H1 (cell line): ENCODE results near the gene RAB7B. TPM values are rescaled to one million over a fixed set of nuclear protein-coding genes. Genes with fewer than 3 reads are reported as not detected.

Experiments used
- CTCF ChIA-PET: fragments of 300-600 bp; sonication (Branson Sonifier 250); formaldehyde crosslinking; loops from one replicate; lab custom pipeline; 2021; ENCODE audit not compliant: partially characterized antibody; lab: Charles Lee
- POLR2A ChIA-PET: fragments of 300-600 bp; sonication (Branson Sonifier 250); formaldehyde crosslinking; loops from one replicate; lab custom pipeline; 2021; ENCODE audit warnings: inconsistent platforms; ENCODE audit not compliant: partially characterized antibody; lab: Charles Lee
- DNase-seq, 2 experiments: peaks; one replicate each; pipeline versions ENCODE4 v3.0.0 to v3.0.0-alpha.2; 2010 to 2022; ENCODE audit warnings: low spot score in 2 of 2, low read depth in 1 of 2, mixed read lengths in 1 of 2
- FAIRE-seq: peaks from 2 replicates; lab custom pipeline; 2011; peaks lifted over from hg19 to GRCh38; lab: Jason Lieb, UNC
- H2AFZ ChIP-seq: 2 replicates; pipeline ENCODE4 v1.8.1; 2012; ENCODE audit warnings: low read length, inconsistent platforms
- H2AK5ac ChIP-seq: 2 replicates; pipeline ENCODE4 v1.6.1; 2013; ENCODE audit warnings: low read depth, low read length
- H2BK120ac ChIP-seq: replicated peaks from 2 replicates; pipeline ENCODE3; 2013; ENCODE audit warnings: low read depth, low read length, inconsistent platforms
- H2BK12ac ChIP-seq: 2 replicates; pipeline ENCODE4 v1.6.1; 2013; ENCODE audit warnings: low read depth, low read length
- H2BK15ac ChIP-seq: 2 replicates; pipeline ENCODE4 v1.6.1; 2013; ENCODE audit warnings: low read length
- H2BK20ac ChIP-seq: 2 replicates; pipeline ENCODE4 v1.6.1; 2013; ENCODE audit warnings: low read length
- H2BK5ac ChIP-seq: 2 replicates; pipeline ENCODE4 v1.6.1; 2013; ENCODE audit warnings: low read depth, low read length
- H3K14ac ChIP-seq: 2 replicates; pipeline ENCODE4 v1.6.1; 2013; ENCODE audit warnings: inconsistent platforms; ENCODE audit not compliant: insufficient read length
- H3K18ac ChIP-seq: 2 replicates; pipeline ENCODE4 v1.6.1; 2013; ENCODE audit warnings: low read length; ENCODE audit errors: extremely low read depth
- H3K23ac ChIP-seq: 2 replicates; pipeline ENCODE4 v1.6.1; 2013; ENCODE audit warnings: inconsistent platforms; ENCODE audit not compliant: insufficient read length
- H3K23me2 ChIP-seq: 2 replicates; pipeline ENCODE4 v1.6.1; 2013; ENCODE audit warnings: low read depth, low read length
- H3K27ac ChIP-seq: 2 replicates; pipeline ENCODE4 v1.6.1; 2011; ENCODE audit warnings: low read depth, low read length, inconsistent platforms
- H3K27me3 ChIP-seq, 4 experiments: replicated peaks in 1 of 4; 1 replicate in 1 of 4; 2 replicates in 3 of 4; pipeline versions ENCODE4 v1.6.1 to v1.8.1; 2011 to 2013; ENCODE audit warnings: low read length in 3 of 4, mild to moderate bottlenecking in 3 of 4, inconsistent platforms in 2 of 4, mixed read lengths in 2 of 4, moderate library complexity in 1 of 4; ENCODE audit not compliant: control insufficient read depth in 3 of 4, insufficient read depth in 3 of 4; ENCODE audit errors: extremely low read depth in 1 of 4
- H3K36me3 ChIP-seq, 4 experiments: 2 replicates each; pipeline versions ENCODE4 v1.6.1 to v1.8.1; 2011 to 2013; ENCODE audit warnings: mild to moderate bottlenecking in 4 of 4, low read length in 3 of 4, moderate library complexity in 2 of 4, control low read depth in 1 of 4, inconsistent platforms in 1 of 4; ENCODE audit not compliant: insufficient read depth in 4 of 4, control insufficient read depth in 2 of 4
- H3K4ac ChIP-seq: replicated peaks from 2 replicates; pipeline ENCODE3; 2013; ENCODE audit warnings: low read length, low read depth, mixed read lengths, inconsistent platforms; ENCODE audit not compliant: insufficient read length
- H3K4me1 ChIP-seq, 4 experiments: replicated peaks in 1 of 4; 1 replicate in 1 of 4; 2 replicates in 3 of 4; pipeline versions ENCODE4 v1.6.1 to v1.8.1; 2011 to 2013; ENCODE audit warnings: low read length in 3 of 4, inconsistent platforms in 2 of 4, mixed read lengths in 1 of 4; ENCODE audit not compliant: insufficient read depth in 4 of 4, control insufficient read depth in 3 of 4
- H3K4me2 ChIP-seq, 2 experiments: 2 replicates each; pipeline versions ENCODE4 v1.6.1 to v1.8.1; 2011 to 2013; ENCODE audit warnings: low read depth in 2 of 2, low read length in 2 of 2, control low read depth in 1 of 2, inconsistent platforms in 1 of 2, mild to moderate bottlenecking in 1 of 2; ENCODE audit not compliant: insufficient read depth in 1 of 2
- H3K4me3 ChIP-seq, 4 experiments: fragments of 200-600, 300-600 bp in 1 of 4; sonication (generic), shearing (Covaris generic), sonication (Bioruptor Twin) in 1 of 4; 2 replicates each; pipeline versions ENCODE4 v1.5.1 to v1.8.1; 2011 to 2016; ENCODE audit warnings: low read length in 4 of 4, low read depth in 3 of 4, control low read depth in 2 of 4, inconsistent platforms in 2 of 4, mild to moderate bottlenecking in 2 of 4, mixed read lengths in 1 of 4, moderate library complexity in 1 of 4; ENCODE audit not compliant: insufficient read depth in 2 of 4; ENCODE audit errors: extremely low read depth in 1 of 4
- H3K56ac ChIP-seq: replicated peaks from 2 replicates; pipeline ENCODE3; 2013; ENCODE audit warnings: low read depth, mild to moderate bottlenecking, mixed read lengths, low read length, inconsistent platforms; ENCODE audit not compliant: insufficient read length
- H3K79me1 ChIP-seq: 2 replicates; pipeline ENCODE4 v1.6.1; 2013; ENCODE audit warnings: low read depth, low read length, control low read depth
- H3K79me2 ChIP-seq, 2 experiments: 2 replicates each; pipeline versions ENCODE4 v1.6.1 to v1.8.1; 2012 to 2013; ENCODE audit warnings: low read length in 2 of 2, mild to moderate bottlenecking in 2 of 2, inconsistent platforms in 1 of 2; ENCODE audit not compliant: insufficient read depth in 2 of 2, control insufficient read depth in 1 of 2
- H3K9ac ChIP-seq, 4 experiments: replicated peaks in 1 of 4; 1 replicate in 1 of 4; 2 replicates in 3 of 4; pipeline versions ENCODE4 v1.6.1 to v1.8.1; 2011 to 2013; ENCODE audit warnings: low read depth in 3 of 4, low read length in 3 of 4, control low read depth in 2 of 4, mild to moderate bottlenecking in 2 of 4, moderate library complexity in 2 of 4, inconsistent platforms in 1 of 4; ENCODE audit errors: extremely low read depth in 1 of 4
- H3K9me3 ChIP-seq, 2 experiments: 2 replicates each; pipeline versions ENCODE4 v1.6.1 to v1.8.1; 2012 to 2013; ENCODE audit warnings: mild to moderate bottlenecking in 2 of 2, moderate library complexity in 2 of 2, control low read depth in 1 of 2, inconsistent platforms in 1 of 2, low read depth in 1 of 2, low read length in 1 of 2, mixed read lengths in 1 of 2; ENCODE audit not compliant: insufficient read depth in 2 of 2
- H4K20me1 ChIP-seq, 2 experiments: replicated peaks in 1 of 2; 2 replicates each; pipeline versions ENCODE3 to v1.8.1; 2011 to 2013; ENCODE audit warnings: inconsistent platforms in 2 of 2, low read length in 2 of 2, mild to moderate bottlenecking in 1 of 2; ENCODE audit not compliant: insufficient read depth in 2 of 2, control insufficient read depth in 1 of 2
- H4K5ac ChIP-seq: 2 replicates; pipeline ENCODE4 v1.6.1; 2013; ENCODE audit warnings: low read length, low read depth, mixed read lengths, inconsistent platforms; ENCODE audit not compliant: insufficient read length
- H4K8ac ChIP-seq: 2 replicates; pipeline ENCODE4 v1.8.0; 2013; ENCODE audit warnings: mild to moderate bottlenecking, moderate library complexity, low read length, inconsistent platforms; ENCODE audit not compliant: insufficient read depth; ENCODE audit errors: extremely low read depth
- H4K91ac ChIP-seq: replicated peaks from 2 replicates; pipeline ENCODE3; 2013; ENCODE audit warnings: low read length, mixed read lengths, inconsistent platforms; ENCODE audit not compliant: insufficient read length
- CBX8 ChIP-seq: fragments of 300-800, 300-1000 bp; sonication (generic); IDR thresholded peaks from 2 replicates; pipeline ENCODE4 v1.7.1; 2016; ENCODE audit warnings: low read depth, low read length, borderline replicate concordance
- CREB1 ChIP-seq: IDR thresholded peaks from 2 replicates; pipeline ENCODE4 v1.6.1; 2012; ENCODE audit warnings: inconsistent platforms
- HDAC6 ChIP-seq: IDR thresholded peaks from one replicate; pipeline ENCODE4 v1.7.1; 2012; ENCODE audit warnings: low read depth, mild to moderate bottlenecking, inconsistent platforms, low read length, moderate library complexity
- JUN ChIP-seq: IDR thresholded peaks from 2 replicates; pipeline ENCODE4 v1.6.1; 2011; ENCODE audit warnings: low read depth, mild to moderate bottlenecking, improper control_type of control experiment, low read length
- JUND ChIP-seq: IDR thresholded peaks from 2 replicates; pipeline ENCODE4 v1.6.1; 2011; ENCODE audit warnings: mild to moderate bottlenecking, improper control_type of control experiment, low read length
- NANOG ChIP-seq: IDR thresholded peaks from 2 replicates; pipeline ENCODE4 v1.6.1; 2011; ENCODE audit warnings: low read length, low read depth, mild to moderate bottlenecking, inconsistent platforms; ENCODE audit not compliant: insufficient read depth, poor library complexity, severe bottlenecking
- RAD21 ChIP-seq, 2 experiments: IDR thresholded peaks in 1 of 2; conservative IDR thresholded peaks in 1 of 2; 2 replicates each; pipeline ENCODE4 v1.6.1; 2011; ENCODE audit warnings: low read depth in 2 of 2, low read length in 2 of 2, improper control_type of control experiment in 1 of 2, inconsistent platforms in 1 of 2, mild to moderate bottlenecking in 1 of 2, moderate library complexity in 1 of 2
- RFX5 ChIP-seq: IDR thresholded peaks from 2 replicates; pipeline ENCODE4 v1.6.1; 2011; ENCODE audit warnings: low read depth, low read length, improper control_type of control experiment, borderline replicate concordance
- SIN3A ChIP-seq, 2 experiments: IDR thresholded peaks in 1 of 2; conservative IDR thresholded peaks in 1 of 2; 2 replicates each; pipeline ENCODE4 v1.6.1; 2011 to 2012; ENCODE audit warnings: low read length in 2 of 2, improper control_type of control experiment in 1 of 2, low read depth in 1 of 2, mild to moderate bottlenecking in 1 of 2
- WGBS, 2 experiments: shearing (Covaris generic) in 1 of 2; methylation state at CpG; one replicate each; pipeline versions ENCODE4 v1.1.6 to v1.1.7; 2013 to 2015; ENCODE audit warnings: low lambda C conversion rate in 2 of 2, mixed read lengths in 2 of 2, inconsistent platforms in 1 of 2, low coverage in 1 of 2, missing lambda C conversion rate in 1 of 2; ENCODE audit not compliant: insufficient replicate concordance in 2 of 2, insufficient coverage in 1 of 2, insufficient read length in 1 of 2; ENCODE audit errors: extremely low coverage in 1 of 2, missing lambda C conversion rate in 1 of 2; 5-methylcytosine and 5-hydroxymethylcytosine counted together
- polyA plus RNA-seq, 7 experiments: library from polyadenylated mRNA; depleted of rRNA in 3 of 7; stranded (reverse) in 5 of 7; unstranded in 2 of 7; fragments of >200 nt in 5 of 7; fragments of 200-250 nt in 2 of 7; gene quantifications; 1 replicate in 5 of 7; 2 replicates in 1 of 7; 4 replicates in 1 of 7; pipeline versions ENCODE4 v1.2.1 to v1.2.3, GENCODE V29; 2011 to 2013; ENCODE audit warnings: missing spikeins in 2 of 7, mixed read lengths in 2 of 7
- total RNA-seq: library from RNA; stranded (reverse); fragmentation: NEBNext Ultra II Directional; extraction: Animal tissue kit (Norgen Biotek cat#: 25700); gene quantifications from 2 replicates; pipeline ENCODE4 v1.2.1, GENCODE V29; 2021

RAB7B gene
- total and polyA plus RNA-seq, 2 of the 8 experiments (the other 6 are each of a cell fraction or from before 2014, with no cell fraction given): 0.05 TPM; not detected in 1

DNA sequence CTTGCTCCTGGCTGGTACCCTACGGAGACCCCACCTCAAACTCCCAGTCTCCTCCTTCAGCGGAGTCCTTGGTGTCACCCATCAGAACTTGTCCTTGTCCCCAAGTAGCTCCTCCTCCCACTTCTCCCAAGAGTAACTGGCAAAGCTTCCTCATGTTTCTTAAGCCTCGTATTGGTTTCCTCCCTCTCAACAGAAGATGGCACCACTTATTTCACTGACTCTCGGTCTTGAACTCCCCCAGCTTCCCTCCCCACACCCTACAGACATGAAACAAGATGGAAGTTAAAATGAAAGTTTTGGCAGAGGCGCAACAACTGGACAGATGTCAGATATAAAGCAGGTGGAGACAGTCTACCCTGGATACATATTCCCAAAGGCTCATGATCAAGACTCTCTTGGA lies 13.4 kb downstream of the RAB7B start:
- no peak for TF ChIP-seq SIN3A (conservative IDR thresholded peaks at IDR 0.05 in 1 of 2, IDR thresholded peaks at IDR 0.05 in 1 of 2; ENCODE audit: low read depth in 1 of 2, low read length in 2 of 2)
- TF ChIP-seq JUND: no peak
- TF ChIP-seq CREB1: no peak
- TF ChIP-seq RFX5: no peak
- no peak for TF ChIP-seq CBX8
- TF ChIP-seq NANOG: no peak
- no peak for TF ChIP-seq HDAC6
- no peak for TF ChIP-seq RAD21 (IDR thresholded peaks at IDR 0.05 in 1 of 2, conservative IDR thresholded peaks at IDR 0.05 in 1 of 2; ENCODE audit: low read depth in 2 of 2, low read length in 2 of 2)
- TF ChIP-seq JUN: no peak
- Histone ChIP-seq H4K91ac (no peak overlapping the region), H2AK5ac (no peak overlapping the region), H3K79me1 (no peaks in the 10 kb centered on the region), H3K9me3 (no peaks in the 10 kb centered on the region), H3K9ac (no peak overlapping the region), H3K14ac (no peak overlapping the region), H3K4me3 (no peak overlapping the region), H3K23ac (no peak overlapping the region), H2BK5ac (no peak overlapping the region), H2BK15ac (no peak overlapping the region), H2AFZ (no peak overlapping the region), H3K36me3 (no peaks in the 10 kb centered on the region), H3K18ac (no peak overlapping the region), H3K27ac (no peak overlapping the region), H3K4ac (no peak overlapping the region), H4K8ac (no peak overlapping the region), H4K20me1 (no peaks in the 10 kb centered on the region), H3K4me1 (peaks cover 0 to 4% (median 1%) of the 10 kb centered on the region in 4 experiments; a peak in 2 of 7 replicates), H4K5ac (no peak overlapping the region), H3K27me3 (no peaks in the 10 kb centered on the region), H2BK12ac (no peak overlapping the region), H3K4me2 (no peak overlapping the region), H3K79me2 (no peaks in the 10 kb centered on the region), H2BK120ac (no peak overlapping the region), H3K56ac (no peak overlapping the region), H3K23me2 (no peaks in the 10 kb centered on the region), H2BK20ac (no peak overlapping the region)
- 85% methylated on average over 5 of the region's 5 CpGs; no CpG with 5 or more reads in 1 of the 2 experiments for WGBS, 2 experiments
- DNase-seq (no peak), FAIRE-seq (no peak)
- ChIA-PET POLR2A (no interaction called here), CTCF (interaction anchor here (0.6 to 2.4 kb wide), 12 partner anchors 9 to 490 kb away, joined by 3 to 15 read pairs (median 3); partner anchors contain the start of gene RAB7B)
